Measurements from ENCODE around the gene FNDC5. TPM values are rescaled to one million over a fixed set of nuclear protein-coding genes. Genes with fewer than 3 reads are reported as not detected.

The FNDC5 gene
- total and polyA plus RNA-seq, 9 of the 15 experiments (the other 6 are each of a cell fraction or from before 2014, with no cell fraction given), result 0.06 to 2.1 (median 0.22) TPM

DNA sequence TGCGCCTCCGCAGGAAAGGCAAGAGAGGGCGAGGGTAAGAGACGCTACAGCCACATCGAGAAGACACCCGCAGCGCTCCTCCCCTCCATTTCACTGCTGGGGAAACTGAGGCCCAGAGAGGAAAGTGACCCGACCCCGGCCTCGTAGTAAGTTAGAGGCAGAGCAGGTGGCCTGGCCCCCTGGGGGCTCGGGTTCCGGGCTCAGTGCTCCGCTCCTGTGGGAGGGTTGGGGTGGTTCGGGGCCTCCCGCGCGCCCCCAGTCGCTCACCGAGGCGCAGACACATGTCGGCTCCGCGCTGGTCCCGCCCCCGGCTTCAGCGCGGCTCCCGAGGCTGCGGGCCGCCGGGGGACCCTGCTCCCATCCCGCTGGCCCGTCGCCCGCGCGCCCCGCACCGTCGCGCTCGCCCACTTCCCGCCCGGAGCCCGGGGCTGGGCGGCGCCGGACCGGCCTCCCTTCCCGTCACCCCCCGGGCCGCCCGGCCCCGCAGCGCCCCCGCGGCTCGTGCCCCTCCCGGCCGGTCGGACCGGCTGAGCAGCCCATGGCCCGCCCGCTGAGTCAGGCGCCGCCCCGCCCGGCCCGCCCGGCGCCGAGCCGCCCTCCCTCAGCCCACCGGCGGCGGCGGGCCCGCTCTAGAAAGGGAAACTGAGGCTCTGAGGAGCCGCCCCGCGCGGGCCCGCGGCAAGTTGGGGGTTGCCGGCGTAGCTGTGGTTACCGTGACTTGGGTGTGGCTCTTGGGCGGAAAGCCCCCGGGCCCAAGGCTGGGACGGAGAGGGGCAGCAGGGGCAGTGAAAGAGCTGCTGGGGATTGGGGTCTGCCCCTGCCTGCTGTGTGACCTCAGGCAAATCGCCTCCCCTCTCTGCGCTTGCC is 30.5 kb upstream of the FNDC5 start, which contains the start of gene TMEM54 (continued):
- TF ChIP-seq RBM25 (IDR thresholded peaks at IDR 0.05; ENCODE audit: low read depth, low read length, severe bottlenecking) (no peak), U2AF2 (optimal IDR thresholded peaks at IDR 0.05; ENCODE audit: low read depth, low read length) (no peak), PHB (CRISPR knock-in tag; IDR thresholded peaks at IDR 0.05) (0 out of 2 replicates have a peak, but pooled peaks have one; percentile 90), CBFA2T2 (conservative IDR thresholded peaks at IDR 0.05) (no peak), ZNF589 (CRISPR knock-in tag; IDR thresholded peaks at IDR 0.05; ENCODE audit: low read depth) (0 out of 2 replicates have a peak, but pooled peaks have one; percentile 38), ZKSCAN8 (CRISPR knock-in tag; IDR thresholded peaks at IDR 0.05) (no peak), MIER1 (IDR thresholded peaks at IDR 0.05; ENCODE audit: low read depth) (no peak), ZNF282 (CRISPR knock-in tag; IDR thresholded peaks at IDR 0.05) (0 out of 2 replicates have a peak, but pooled peaks have one; percentile 44), MTF1 (CRISPR knock-in tag; IDR thresholded peaks at IDR 0.05; ENCODE audit: borderline replicate concordance) (no peak), CXXC5 (CRISPR knock-in tag; IDR thresholded peaks at IDR 0.05) (peak; percentile 73), SMAD3 (CRISPR knock-in tag; conservative IDR thresholded peaks at IDR 0.05) (no peak), CCNT2 (IDR thresholded peaks at IDR 0.05; ENCODE audit: borderline replicate concordance, extremely low read depth, insufficient read length, low read depth, low read length) (peak; percentile 65), FOXM1 (IDR thresholded peaks at IDR 0.05; ENCODE audit: low read depth) (no peak), FOXM1 (CRISPR knock-in tag; IDR thresholded peaks at IDR 0.05; ENCODE audit: low read depth) (no peak), DMBX1 (CRISPR knock-in tag; IDR thresholded peaks at IDR 0.05; ENCODE audit: borderline replicate concordance) (no peak), ZBTB17 (CRISPR knock-in tag; IDR thresholded peaks at IDR 0.05) (0 out of 2 replicates have a peak, but pooled peaks have one; percentile 16), ZFX (CRISPR knock-in tag; IDR thresholded peaks at IDR 0.05) (peak; percentile 60), CHD4 (IDR thresholded peaks at IDR 0.05; ENCODE audit: insufficient read depth, insufficient replicate concordance, low read depth, low read length, poor library complexity, severe bottlenecking) (peak; percentile 32), DDX20 (tag; IDR thresholded peaks at IDR 0.05; ENCODE audit: low read depth) (no peak), SREBF2 (CRISPR knock-in tag; IDR thresholded peaks at IDR 0.05) (no peak), HIVEP1 (CRISPR knock-in tag; IDR thresholded peaks at IDR 0.05) (no peak), SAP30 (IDR thresholded peaks at IDR 0.05; ENCODE audit: borderline replicate concordance, insufficient read depth, low read depth, low read length, poor library complexity, severe bottlenecking) (peak; percentile 51), KDM2B (CRISPR knock-in tag; IDR thresholded peaks at IDR 0.05) (peak; percentile 89), PPARD (CRISPR knock-in tag; IDR thresholded peaks at IDR 0.05) (no peak)
- TF ChIP-seq, protein P1, sequence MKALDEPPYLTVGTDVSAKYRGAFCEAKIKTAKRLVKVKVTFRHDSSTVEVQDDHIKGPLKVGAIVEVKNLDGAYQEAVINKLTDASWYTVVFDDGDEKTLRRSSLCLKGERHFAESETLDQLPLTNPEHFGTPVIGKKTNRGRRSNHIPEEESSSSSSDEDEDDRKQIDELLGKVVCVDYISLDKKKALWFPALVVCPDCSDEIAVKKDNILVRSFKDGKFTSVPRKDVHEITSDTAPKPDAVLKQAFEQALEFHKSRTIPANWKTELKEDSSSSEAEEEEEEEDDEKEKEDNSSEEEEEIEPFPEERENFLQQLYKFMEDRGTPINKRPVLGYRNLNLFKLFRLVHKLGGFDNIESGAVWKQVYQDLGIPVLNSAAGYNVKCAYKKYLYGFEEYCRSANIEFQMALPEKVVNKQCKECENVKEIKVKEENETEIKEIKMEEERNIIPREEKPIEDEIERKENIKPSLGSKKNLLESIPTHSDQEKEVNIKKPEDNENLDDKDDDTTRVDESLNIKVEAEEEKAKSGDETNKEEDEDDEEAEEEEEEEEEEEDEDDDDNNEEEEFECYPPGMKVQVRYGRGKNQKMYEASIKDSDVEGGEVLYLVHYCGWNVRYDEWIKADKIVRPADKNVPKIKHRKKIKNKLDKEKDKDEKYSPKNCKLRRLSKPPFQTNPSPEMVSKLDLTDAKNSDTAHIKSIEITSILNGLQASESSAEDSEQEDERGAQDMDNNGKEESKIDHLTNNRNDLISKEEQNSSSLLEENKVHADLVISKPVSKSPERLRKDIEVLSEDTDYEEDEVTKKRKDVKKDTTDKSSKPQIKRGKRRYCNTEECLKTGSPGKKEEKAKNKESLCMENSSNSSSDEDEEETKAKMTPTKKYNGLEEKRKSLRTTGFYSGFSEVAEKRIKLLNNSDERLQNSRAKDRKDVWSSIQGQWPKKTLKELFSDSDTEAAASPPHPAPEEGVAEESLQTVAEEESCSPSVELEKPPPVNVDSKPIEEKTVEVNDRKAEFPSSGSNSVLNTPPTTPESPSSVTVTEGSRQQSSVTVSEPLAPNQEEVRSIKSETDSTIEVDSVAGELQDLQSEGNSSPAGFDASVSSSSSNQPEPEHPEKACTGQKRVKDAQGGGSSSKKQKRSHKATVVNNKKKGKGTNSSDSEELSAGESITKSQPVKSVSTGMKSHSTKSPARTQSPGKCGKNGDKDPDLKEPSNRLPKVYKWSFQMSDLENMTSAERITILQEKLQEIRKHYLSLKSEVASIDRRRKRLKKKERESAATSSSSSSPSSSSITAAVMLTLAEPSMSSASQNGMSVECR (CRISPR knock-in tag; IDR thresholded peaks at IDR 0.05), result no peak

Data from K562 (cell line).